K562 treated with DMSO at 1 percent for 12 hours (cell line): ENCODE data around the gene CKLF. TPM values are rescaled to one million over a fixed set of nuclear protein-coding genes. Genes with fewer than 3 reads are reported as not detected.

Experiments
- total RNA-seq: library from RNA; unstranded; fragments of 300-600 nt; gene quantifications from 2 replicates; pipeline ENCODE4 v1.2.3, GENCODE V29; 2022; ENCODE audit not compliant: insufficient read depth

The CKLF gene
- total RNA-seq, result 162 and 214 TPM in 2 replicates

GRCh38 chr16:66552286-66553177 is at the start of gene CKLF:
Gene CKLF, plus strand, starts transcription at chr16:66552576. Its CDS starts 140 bp downstream, at chr16:66552716.

GRCh38 chr16:66549284-66550131 is 2.9 kb upstream of the CKLF start, which contains the start of gene TK2:
Gene TK2, minus strand, starts transcription at chr16:66550122. Its CDS starts 61 bp downstream, at chr16:66550061.

GRCh38 chr16:66566051-66566901 is 13.9 kb downstream of the CKLF start, which contains the start of gene CMTM1:
Gene CMTM1, plus strand, starts transcription at chr16:66566439. Its CDS starts 75 bp downstream, at chr16:66566514.

DNA sequence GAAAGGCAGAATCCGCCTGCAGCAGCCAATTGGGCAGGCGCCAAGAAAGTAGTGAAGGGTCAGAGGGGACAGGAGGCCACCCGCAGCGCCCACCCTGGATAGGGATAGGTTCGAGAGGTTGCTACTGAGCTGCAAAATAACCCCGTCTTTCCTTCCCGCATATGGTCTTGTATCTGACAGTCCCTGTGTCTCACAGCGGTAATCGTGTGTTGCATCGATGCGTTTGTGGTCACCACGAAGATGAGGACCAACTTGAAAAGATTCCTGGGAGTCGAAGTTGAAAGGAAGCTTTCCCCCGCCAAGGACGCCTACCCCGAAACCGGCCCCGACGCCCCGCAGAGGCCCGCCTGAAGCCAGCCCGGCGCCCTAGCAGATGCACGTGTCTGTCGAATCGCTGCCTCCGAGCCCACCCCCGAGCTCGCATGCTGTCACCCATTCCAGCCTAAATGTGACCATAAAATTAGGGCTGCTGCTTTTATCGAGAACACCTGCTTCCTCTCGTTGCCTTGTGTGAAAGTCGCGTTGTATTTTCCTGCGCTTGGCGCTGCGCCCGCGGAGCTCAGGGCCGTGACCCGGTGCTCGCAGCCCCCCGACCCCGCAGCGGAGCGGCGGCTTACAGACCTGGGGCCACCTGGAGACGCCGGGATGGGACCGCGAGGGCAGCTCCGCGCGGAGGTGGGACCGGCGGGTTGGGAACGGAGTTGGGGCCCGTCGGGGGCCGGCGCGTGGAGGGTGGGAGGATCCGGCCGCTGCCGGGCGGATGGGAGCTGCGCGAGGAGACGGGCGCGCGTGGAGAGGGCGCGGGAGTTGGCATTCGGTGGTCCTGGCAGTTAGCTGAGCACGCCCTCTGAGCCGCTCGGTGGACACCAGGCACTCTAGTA is 26.5 kb downstream of the CKLF start, which contains the start of gene CMTM2:
Gene CMTM2, plus strand, starts transcription at position 813 of the 881 bp plus-strand sequence. CDS start 145 bp downstream, outside the sequence.

DNA sequence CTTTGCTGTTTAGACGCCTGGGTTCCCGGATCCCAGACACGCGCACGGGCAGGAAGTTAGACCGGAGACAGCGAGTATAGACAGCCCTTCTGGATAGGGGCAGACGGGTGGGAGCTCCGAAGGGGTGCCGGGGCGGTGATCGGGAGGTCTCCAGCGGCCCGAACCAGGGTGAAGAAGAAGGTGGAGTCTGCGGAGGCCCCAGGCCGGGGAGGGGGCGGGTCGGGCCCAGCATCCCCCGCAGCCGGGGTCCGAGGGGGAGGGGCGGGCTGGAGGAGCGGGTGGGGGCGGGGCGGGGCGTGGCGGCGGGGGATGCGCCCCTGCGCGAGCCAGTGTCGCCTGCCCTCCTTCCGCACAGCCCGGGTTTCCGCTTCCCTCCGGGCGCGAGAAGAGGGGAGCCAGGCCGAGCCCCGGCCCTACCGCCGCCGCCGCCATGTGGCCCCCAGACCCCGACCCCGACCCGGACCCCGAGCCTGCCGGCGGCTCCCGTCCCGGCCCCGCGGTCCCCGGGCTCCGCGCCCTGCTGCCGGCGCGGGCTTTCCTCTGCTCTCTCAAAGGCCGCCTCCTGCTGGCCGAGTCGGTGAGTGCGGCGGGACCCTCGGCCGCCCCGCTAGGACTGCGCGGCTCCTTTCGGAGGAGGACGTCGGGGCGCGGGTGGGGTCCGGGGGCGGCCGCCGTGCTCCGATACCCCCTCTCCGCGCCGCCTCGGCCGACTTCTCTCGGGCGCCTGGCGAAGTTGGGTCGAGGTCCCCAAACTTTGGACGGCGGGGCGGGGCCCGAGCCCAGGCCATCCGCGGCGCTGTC is 52.2 kb downstream of the CKLF start, which contains the start of gene CMTM3:
Gene CMTM3, plus strand, starts transcription at position 329 of the 801 bp plus-strand sequence. Its CDS starts 102 bp downstream, at position 431.

Other genes starting within 250 kb of the CKLF start
- gene CDH5, start 185.9 kb upstream of the CKLF start, total RNA-seq, result not detected in 2 replicates
- not detected in 2 replicates for gene BEAN1, start 125.3 kb upstream of the CKLF start, total RNA-seq
- gene TK2, start 2.5 kb upstream of the CKLF start, total RNA-seq, result 5.8 and 12.0 TPM in 2 replicates
- 1.9 and 2.2 TPM in 2 replicates for gene CMTM1, start 13.9 kb downstream of the CKLF start, total RNA-seq
- not detected in 2 replicates for gene CMTM2, start 26.9 kb downstream of the CKLF start, total RNA-seq
- 42.3 and 71.0 TPM in 2 replicates for gene CMTM3, start 52.1 kb downstream of the CKLF start, total RNA-seq
- 4.9 and 22.6 TPM in 2 replicates for gene CMTM4, start 144.2 kb downstream of the CKLF start, total RNA-seq
- 6.3 and 41.7 TPM in 2 replicates for gene DYNC1LI2, start 199.0 kb downstream of the CKLF start, total RNA-seq
- gene TERB1, start 249.0 kb downstream of the CKLF start, total RNA-seq, result not detected in 2 replicates